ENCODE measurements around the gene PTPRN2. TPM values are rescaled to one million over a fixed set of nuclear protein-coding genes. Genes with fewer than 3 reads are reported as not detected.
"Not testable (repeated sequence)": the region's sequence is repeated elsewhere in the genome, so short reads cannot be mapped to it uniquely, and the experiment has no call there.

The PTPRN2 gene
- total RNA-seq, 2 experiments from 2014 or later = 7.0 to 7.2 TPM

DNA sequence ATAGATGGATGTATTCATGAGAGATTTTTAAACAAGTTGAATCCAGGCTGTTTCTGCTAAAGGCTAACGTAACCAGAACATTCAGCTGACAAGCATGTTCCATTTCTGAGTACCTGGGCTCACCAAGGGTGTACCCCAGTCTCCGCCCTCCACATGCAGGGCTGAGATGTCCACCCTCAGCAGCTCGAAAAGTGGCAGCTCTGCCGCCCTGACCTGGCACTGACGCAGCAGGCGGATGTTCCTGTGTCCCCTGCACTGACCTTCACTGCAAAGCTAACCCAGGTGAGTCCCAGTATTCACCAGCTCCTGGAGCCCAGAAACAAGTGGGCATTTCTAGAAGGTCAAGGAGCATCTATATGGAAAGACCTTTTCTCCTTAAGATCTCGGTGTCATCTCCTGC, 437.4 kb downstream of the PTPRN2 start:
- Mint-ChIP-seq H3K27me3 (ENCODE audit: low read depth) (no peaks in the 10 kb centered on the region), H3K27ac (no peak overlapping the region), H3K36me3 (ENCODE audit: low read depth) (no peaks in the 10 kb centered on the region), H3K4me1 (ENCODE audit: low read depth) (no peaks in the 10 kb centered on the region), H3K4me3 (no peak overlapping the region), H3K9me3 (ENCODE audit: insufficient read depth) (peaks cover 7% of the 10 kb centered on the region)
- ATAC-seq (no peak), DNase-seq (no peak)
- CTCF ChIA-PET = no interaction called here
- POLR2A ChIA-PET = no interaction called here

DNA sequence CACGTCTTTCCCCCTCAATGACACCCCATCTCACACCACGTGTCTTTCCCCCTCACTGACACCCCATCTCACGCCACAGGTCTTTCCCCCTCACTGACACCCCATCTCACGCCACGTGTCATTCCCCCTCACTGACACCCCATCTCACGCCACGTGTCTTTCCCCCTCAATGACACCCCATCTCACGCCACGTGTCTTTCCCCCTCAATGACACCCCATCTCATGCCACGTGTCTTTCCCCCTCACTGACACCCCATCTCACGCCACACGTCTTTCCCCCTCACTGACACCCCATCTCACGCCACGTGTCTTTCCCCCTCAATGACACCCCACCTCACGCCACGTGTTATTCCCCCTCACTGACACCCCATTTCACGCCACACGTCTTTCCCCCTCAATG, 440.2 kb downstream of the PTPRN2 start:
- H3K27me3 Mint-ChIP-seq (ENCODE audit: low read depth); CTCF ChIA-PET; H3K9me3 Mint-ChIP-seq (ENCODE audit: insufficient read depth); POLR2A ChIA-PET; ATAC-seq; H3K27ac Mint-ChIP-seq; H3K36me3 Mint-ChIP-seq (ENCODE audit: low read depth); H3K4me1 Mint-ChIP-seq (ENCODE audit: low read depth); H3K4me3 Mint-ChIP-seq; DNase-seq: not testable (repeated sequence)

DNA sequence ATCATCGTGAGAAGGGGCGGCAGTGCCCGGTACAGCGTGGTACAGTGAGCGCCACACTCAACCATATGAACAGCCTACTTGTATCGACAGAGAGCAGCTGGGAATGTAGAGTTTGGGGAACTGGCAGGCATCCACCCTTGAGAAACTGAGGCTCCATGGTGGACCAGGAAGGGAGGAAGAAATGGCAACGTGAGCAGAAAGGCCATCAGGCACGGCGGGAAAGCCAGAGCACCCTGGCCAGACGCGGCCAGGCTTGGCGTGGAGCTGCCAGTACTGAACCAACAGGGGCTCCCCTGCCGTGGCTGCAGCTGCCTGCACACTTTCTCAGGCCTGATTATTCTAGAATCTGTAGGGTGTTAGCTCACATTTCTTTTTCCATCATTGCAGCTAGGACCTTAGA, 442.3 kb downstream of the PTPRN2 start:
- Mint-ChIP-seq H3K36me3 (ENCODE audit: low read depth) (no peaks in the 10 kb centered on the region), H3K4me1 (ENCODE audit: low read depth) (no peaks in the 10 kb centered on the region), H3K9me3 (ENCODE audit: insufficient read depth) (peaks cover 7% of the 10 kb centered on the region), H3K27ac (no peak overlapping the region), H3K27me3 (ENCODE audit: low read depth) (no peaks in the 10 kb centered on the region), H3K4me3 (no peak overlapping the region)
- ATAC-seq = no peak
- ChIA-PET CTCF (no interaction called here), POLR2A (no interaction called here)
- DNase-seq = no peak

DNA sequence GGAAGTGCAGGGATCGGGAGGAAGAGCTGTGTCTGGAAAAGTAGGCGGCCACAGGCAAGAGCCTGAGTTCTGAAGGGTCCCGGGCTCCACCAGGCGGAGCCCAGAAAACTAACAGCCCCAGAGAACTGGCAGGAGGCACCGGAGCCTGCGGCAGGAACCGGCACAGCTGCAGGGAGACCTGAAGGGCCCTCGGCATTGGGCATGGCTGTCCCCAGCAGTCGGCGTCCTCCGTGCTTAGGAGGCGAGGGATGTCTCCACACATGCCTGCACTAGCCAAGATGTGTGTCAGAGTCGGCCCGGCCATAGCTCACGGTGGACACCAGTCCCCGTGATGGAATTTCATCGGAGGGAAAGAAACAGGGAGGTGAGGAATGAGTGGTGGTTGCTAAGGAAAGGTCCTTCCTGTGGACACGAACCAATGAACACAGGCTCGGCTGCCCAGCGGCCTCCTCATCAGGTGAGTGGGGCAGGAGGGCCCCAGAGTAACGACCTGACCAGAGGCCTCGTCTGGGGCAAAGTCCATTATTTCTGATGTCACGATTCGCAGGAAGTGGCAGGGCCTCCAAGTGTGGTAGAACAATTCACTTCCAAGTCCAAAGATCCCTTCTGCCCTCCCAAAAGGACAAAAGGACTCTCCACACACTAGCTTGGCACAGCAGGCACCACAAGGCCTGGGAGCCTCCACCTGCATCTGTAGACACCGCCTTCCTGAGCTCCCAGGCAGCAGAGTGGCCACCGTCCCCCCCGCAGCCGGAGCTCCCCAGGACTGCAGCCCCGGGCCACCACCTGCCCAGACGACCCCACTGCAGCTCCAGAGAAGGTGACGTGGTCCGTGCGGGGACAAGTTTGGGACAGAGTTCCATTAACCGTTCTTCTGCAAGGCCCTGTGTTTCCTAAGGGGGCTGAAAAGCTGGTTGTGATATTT, 444.2 kb downstream of the PTPRN2 start:
- ChIA-PET CTCF (no interaction called here), POLR2A (no interaction called here)
- H3K9me3 Mint-ChIP-seq (ENCODE audit: insufficient read depth) = peaks cover 7% of the 10 kb centered on the region
- no peaks in the 10 kb centered on the region for H3K4me1 Mint-ChIP-seq (ENCODE audit: low read depth)
- no peak for DNase-seq
- no peak for ATAC-seq
- H3K36me3 Mint-ChIP-seq (ENCODE audit: low read depth) = no peaks in the 10 kb centered on the region
- no peak overlapping the region for H3K27ac Mint-ChIP-seq
- no peak overlapping the region for H3K4me3 Mint-ChIP-seq
- H3K27me3 Mint-ChIP-seq (ENCODE audit: low read depth) = no peaks in the 10 kb centered on the region

DNA sequence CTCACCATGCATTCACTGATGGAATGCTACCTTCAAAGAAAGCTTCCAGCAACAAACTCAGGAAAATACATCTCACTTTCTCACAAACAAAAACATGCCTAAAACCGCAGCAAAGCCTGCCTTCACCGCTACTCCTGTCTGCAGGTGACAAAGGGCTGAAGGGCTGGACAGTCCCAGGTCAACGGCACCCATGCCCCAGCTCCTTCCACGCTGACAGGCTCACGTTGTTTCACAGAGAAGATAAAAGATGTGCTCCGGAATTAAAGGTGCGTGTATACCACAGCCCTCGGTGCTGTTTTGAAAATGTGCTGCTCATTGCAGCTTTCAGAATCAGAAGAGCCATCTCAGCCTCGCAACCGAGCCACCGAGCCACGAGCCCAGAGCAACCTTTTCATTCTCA, 445.0 kb downstream of the PTPRN2 start:
- Mint-ChIP-seq H3K27ac (no peak overlapping the region), H3K27me3 (ENCODE audit: low read depth) (no peaks in the 10 kb centered on the region), H3K9me3 (ENCODE audit: insufficient read depth) (peaks cover 7% of the 10 kb centered on the region), H3K4me1 (ENCODE audit: low read depth) (no peaks in the 10 kb centered on the region), H3K36me3 (ENCODE audit: low read depth) (no peaks in the 10 kb centered on the region), H3K4me3 (no peak overlapping the region)
- CTCF ChIA-PET = no interaction called here
- ATAC-seq (no peak), DNase-seq (no peak)
- POLR2A ChIA-PET = no interaction called here

DNA sequence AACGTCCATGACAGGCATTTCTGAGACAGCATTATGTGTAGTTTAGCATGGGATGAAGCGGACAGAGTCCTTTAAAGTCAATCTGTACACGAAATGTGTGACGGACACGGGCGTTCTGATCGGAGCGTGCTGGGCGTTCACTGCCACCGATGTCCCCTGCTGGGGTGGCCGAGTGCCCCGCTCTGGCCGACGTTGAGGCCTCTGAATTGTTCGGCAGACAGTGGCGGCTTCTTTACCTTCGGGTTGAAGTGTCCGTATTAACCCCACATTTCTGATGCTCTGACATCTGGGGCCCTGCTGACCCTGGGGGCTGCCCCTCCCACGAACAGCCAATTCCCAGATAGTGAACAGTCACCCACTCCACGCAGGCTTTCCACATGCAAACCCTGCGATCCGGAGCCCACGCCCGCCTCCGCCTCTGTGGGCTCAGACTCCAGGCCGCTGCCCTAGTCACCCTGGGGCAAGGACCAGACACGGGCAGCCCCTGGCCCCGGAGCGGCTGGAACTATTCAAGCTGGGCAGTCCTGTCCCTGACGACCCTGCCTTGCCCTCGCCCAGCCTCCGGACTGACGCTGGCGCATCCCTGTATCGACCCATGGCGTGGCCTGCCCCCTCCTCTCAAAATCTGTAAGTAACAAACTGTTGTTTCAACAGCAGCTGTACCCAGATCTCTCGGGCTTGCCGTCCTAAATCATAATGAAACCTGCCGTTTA, 445.7 kb downstream of the PTPRN2 start:
- no peak overlapping the region for H3K4me3 Mint-ChIP-seq
- no peak overlapping the region for H3K27ac Mint-ChIP-seq
- H3K36me3 Mint-ChIP-seq (ENCODE audit: low read depth) = no peaks in the 10 kb centered on the region
- no peaks in the 10 kb centered on the region for H3K27me3 Mint-ChIP-seq (ENCODE audit: low read depth)
- CTCF ChIA-PET = no interaction called here
- no peaks in the 10 kb centered on the region for H3K4me1 Mint-ChIP-seq (ENCODE audit: low read depth)
- no peak for DNase-seq
- no peak for ATAC-seq
- POLR2A ChIA-PET = no interaction called here
- peaks cover 7% of the 10 kb centered on the region for H3K9me3 Mint-ChIP-seq (ENCODE audit: insufficient read depth)

DNA sequence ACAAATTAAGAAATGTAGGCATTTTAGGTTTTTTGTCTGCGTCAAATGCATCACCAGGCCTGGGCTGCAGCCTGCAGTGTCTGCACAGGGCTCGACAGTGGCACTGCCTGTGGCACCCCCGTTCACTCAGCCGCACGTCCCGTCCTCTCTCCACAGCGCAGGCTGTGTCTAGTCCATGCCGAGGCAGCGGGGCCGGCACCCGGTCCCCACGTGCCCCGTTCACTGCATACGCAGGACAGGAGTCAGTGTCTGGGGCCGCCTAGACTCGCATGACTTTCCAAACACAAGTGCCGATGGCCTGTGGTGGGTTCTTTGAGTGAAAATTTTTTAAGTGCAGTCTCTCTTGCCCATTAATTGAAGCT, 446.4 kb downstream of the PTPRN2 start:
- H3K9me3 Mint-ChIP-seq (ENCODE audit: insufficient read depth) = peaks cover 7% of the 10 kb centered on the region
- CTCF ChIA-PET = no interaction called here
- DNase-seq (no peak), ATAC-seq (no peak)
- H3K27me3 Mint-ChIP-seq (ENCODE audit: low read depth) = no peaks in the 10 kb centered on the region
- POLR2A ChIA-PET = no interaction called here
- no peak overlapping the region for H3K27ac Mint-ChIP-seq
- H3K4me1 Mint-ChIP-seq (ENCODE audit: low read depth) = no peaks in the 10 kb centered on the region
- no peaks in the 10 kb centered on the region for H3K36me3 Mint-ChIP-seq (ENCODE audit: low read depth)
- no peak overlapping the region for H3K4me3 Mint-ChIP-seq

DNA sequence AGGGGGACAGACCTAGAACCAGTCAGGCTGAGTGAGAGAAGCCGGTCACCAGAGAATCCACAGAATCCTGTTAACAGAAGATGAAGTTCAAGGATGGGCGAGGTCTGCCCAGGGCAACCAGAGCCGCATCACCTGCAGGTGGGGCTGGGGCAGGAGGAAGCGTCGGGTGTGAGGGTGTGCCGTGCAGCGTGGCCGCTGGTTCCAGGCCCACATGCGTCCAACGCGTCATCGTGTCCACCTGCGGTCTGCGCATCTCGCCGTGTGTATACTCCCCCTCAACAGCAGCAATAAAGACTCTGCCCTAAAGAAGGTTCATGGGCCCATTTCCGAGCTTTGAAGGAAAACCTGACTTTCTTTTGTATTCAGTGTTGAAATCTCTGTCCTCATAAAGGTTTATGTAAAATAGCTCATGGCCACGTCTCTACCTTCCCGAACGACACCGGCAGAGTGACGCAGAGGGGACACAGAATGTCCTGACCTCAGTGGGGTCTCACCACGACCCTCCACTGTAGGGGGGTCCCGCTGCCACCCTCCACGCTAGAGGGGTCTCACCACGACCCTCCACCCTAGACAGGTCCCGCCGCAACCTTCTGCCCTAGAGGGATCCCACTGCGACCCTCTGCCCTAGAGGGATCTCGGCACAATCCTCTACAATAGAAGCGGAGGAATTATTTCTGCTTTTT, 446.9 kb downstream of the PTPRN2 start:
- ChIA-PET POLR2A (no interaction called here), CTCF (no interaction called here)
- no peaks in the 10 kb centered on the region for H3K4me1 Mint-ChIP-seq (ENCODE audit: low read depth)
- ATAC-seq (no peak), DNase-seq (no peak)
- no peak overlapping the region for H3K4me3 Mint-ChIP-seq
- peaks cover 2% of the 10 kb centered on the region for H3K9me3 Mint-ChIP-seq (ENCODE audit: insufficient read depth)
- no peaks in the 10 kb centered on the region for H3K27me3 Mint-ChIP-seq (ENCODE audit: low read depth)
- no peak overlapping the region for H3K27ac Mint-ChIP-seq
- no peaks in the 10 kb centered on the region for H3K36me3 Mint-ChIP-seq (ENCODE audit: low read depth)

DNA sequence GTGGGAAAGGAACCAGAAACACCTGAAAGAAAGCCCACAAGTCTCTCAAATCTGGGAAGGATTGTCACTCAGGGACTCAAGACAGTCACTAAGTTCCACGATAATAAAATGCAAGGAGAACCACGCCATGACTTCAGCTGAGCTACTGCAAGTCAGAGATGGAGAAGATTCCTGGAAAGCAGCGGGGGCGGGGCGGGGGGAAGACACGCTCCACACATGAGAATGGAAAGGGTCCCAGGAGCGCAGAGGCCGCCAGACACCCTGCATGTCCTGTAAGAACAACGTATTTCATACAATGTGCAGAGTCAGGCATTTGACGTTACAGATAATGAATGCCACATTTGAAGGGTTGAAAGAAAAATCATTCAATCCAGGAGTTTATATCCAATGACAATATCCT, 448.1 kb downstream of the PTPRN2 start:
- CTCF ChIA-PET = no interaction called here
- Mint-ChIP-seq H3K4me1 (ENCODE audit: low read depth) (no peaks in the 10 kb centered on the region), H3K27me3 (ENCODE audit: low read depth) (no peaks in the 10 kb centered on the region), H3K4me3 (no peak overlapping the region), H3K9me3 (ENCODE audit: insufficient read depth) (no peaks in the 10 kb centered on the region), H3K27ac (no peak overlapping the region), H3K36me3 (ENCODE audit: low read depth) (no peaks in the 10 kb centered on the region)
- DNase-seq (no peak), ATAC-seq (no peak)
- POLR2A ChIA-PET = no interaction called here

DNA sequence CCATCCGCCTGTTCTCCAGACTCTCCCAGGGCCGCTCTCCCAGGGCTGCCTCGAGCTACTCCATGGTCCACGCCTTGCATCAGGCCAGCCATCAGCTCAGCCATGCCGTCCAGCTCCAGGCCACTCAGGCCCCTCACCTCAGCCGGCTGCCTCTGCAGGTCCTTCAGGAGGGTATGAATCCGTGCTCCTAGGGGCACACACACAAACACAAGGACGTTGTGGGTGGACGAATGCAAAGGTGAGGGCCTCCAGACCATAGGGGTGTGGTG, 449.4 kb downstream of the PTPRN2 start:
- ATAC-seq = no peak
- Mint-ChIP-seq H3K36me3 (ENCODE audit: low read depth) (no peaks in the 10 kb centered on the region), H3K4me1 (ENCODE audit: low read depth) (no peaks in the 10 kb centered on the region), H3K27ac (no peak overlapping the region), H3K27me3 (ENCODE audit: low read depth) (no peaks in the 10 kb centered on the region), H3K9me3 (ENCODE audit: insufficient read depth) (no peaks in the 10 kb centered on the region), H3K4me3 (no peak overlapping the region)
- CTCF ChIA-PET = no interaction called here
- POLR2A ChIA-PET = no interaction called here
- no peak for DNase-seq

DNA sequence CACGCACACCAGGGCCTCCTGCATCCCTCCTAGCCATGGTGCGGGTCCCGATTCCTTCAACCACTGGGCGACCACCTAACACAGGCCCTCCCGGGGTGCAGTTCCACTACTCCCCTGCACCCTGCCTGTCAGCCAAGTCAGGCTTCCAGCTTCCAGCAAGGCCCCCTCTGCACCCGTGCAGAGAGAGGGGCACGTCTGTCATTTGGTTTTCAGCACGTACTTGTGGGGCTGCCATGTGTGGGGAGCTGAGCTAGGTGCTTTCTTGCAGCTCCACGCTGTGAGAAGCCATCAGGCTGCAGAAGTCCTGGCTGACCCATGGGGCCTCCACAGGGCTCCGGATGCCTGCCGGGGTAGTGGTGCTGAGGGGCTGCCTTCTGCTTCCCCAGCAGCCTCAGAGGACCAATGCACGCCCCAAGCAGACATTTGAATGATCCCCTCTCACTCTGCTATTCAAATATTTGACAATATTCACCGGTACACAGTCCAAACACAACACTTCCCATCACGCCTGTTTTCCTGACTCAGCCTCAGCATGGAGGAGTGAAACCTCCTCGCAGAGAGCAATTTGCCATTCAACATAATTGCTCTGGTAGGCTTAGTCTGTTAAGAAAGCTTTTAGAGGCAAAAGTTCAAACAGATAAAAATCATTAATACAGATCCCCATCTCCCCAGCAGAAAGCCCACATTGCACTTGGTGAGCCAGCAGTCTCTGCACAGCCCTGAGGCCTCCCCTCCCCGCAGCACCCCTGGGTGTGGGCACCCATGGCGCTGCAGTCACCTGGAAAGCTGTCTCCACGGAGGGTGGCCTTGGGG, 449.9 kb downstream of the PTPRN2 start:
- DNase-seq (no peak), ATAC-seq (no peak)
- Mint-ChIP-seq H3K27ac (no peak overlapping the region), H3K4me3 (no peak overlapping the region), H3K36me3 (ENCODE audit: low read depth) (no peaks in the 10 kb centered on the region), H3K9me3 (ENCODE audit: insufficient read depth) (no peaks in the 10 kb centered on the region), H3K4me1 (ENCODE audit: low read depth) (no peaks in the 10 kb centered on the region), H3K27me3 (ENCODE audit: low read depth) (no peaks in the 10 kb centered on the region)
- ChIA-PET POLR2A (no interaction called here), CTCF (no interaction called here)

DNA sequence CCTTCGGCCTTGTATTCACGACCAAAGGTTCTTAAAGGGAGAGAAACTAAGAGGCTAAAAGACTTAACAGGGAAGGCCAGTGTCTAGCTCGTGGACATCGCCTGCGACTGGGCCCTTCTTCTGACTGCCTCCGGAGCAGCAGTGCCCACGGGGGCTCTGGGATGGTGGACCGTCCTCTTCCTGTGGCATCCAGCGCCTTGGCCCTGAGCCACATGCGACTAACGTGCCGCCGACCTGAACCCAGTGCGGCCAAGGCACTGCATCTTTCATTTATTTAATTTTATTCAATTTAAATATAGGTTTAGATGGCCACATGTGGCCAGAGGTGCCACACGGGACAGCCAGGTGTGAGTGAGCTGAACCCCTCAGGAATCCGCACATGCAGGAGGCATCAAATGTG, 451.7 kb downstream of the PTPRN2 start:
- no peak for ATAC-seq
- CTCF ChIA-PET = no interaction called here
- POLR2A ChIA-PET = no interaction called here
- H3K4me3 Mint-ChIP-seq = no peak overlapping the region
- no peaks in the 10 kb centered on the region for H3K4me1 Mint-ChIP-seq (ENCODE audit: low read depth)
- no peaks in the 10 kb centered on the region for H3K36me3 Mint-ChIP-seq (ENCODE audit: low read depth)
- no peaks in the 10 kb centered on the region for H3K27me3 Mint-ChIP-seq (ENCODE audit: low read depth)
- DNase-seq = no peak
- no peak overlapping the region for H3K27ac Mint-ChIP-seq
- no peaks in the 10 kb centered on the region for H3K9me3 Mint-ChIP-seq (ENCODE audit: insufficient read depth)

All from activated CD8-positive, alpha-beta T cell treated with anti-CD3 and anti-CD28 coated beads, Interleukin-2, amount 10 ng/mL, durations not matched to agents 7 days and 5 days (primary cell).